HG03139 (cell line): Measurements from ENCODE around the gene HAO2.

ENCODE experiments used
- ATAC-seq: cut with Tn5 transposase; IDR thresholded peaks from one replicate; pipeline ENCODE4 v1.9.1; 2021; ENCODE audit not compliant: unreplicated experiment

Gene HAO2

DNA sequence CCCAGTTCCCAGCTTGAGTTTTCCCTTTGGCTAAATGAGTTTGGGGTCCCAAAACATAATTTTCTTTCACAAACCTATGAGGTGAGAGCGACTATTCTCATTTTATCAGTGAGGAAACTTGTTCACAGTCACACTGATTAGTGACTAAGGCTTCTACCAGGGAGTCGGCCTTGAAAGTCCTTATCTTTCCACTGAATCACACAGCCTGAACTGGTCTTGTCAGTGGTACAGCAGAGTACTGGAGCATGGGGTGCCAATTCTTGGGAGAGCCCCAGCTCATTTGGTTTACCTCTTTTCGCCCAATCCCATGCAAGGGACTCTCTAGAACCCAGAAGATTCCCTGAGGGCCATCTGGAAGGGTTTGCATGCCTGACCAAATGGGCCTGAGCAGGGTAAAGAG lies 63.3 kb downstream of the HAO2 start:
- no peak for ATAC-seq

DNA sequence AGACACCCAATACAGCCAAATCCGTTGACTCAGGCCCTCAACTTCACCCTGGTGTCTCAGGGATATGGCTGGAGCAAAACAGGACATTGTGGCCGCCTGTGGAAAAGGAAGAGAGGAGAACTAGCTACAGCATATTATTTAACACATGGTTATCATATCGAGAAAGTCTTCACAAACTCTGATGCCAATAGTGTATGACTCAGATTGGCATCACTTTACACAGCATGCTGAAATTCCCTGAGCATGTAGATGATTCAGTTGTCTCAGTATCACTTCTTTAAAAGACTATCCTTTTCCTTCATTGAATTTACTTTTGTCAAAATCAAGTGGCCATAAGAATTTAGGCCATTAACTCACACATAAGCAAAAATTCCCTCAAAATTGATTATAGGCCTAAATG lies 66.5 kb downstream of the HAO2 start:
- no peak for ATAC-seq

DNA sequence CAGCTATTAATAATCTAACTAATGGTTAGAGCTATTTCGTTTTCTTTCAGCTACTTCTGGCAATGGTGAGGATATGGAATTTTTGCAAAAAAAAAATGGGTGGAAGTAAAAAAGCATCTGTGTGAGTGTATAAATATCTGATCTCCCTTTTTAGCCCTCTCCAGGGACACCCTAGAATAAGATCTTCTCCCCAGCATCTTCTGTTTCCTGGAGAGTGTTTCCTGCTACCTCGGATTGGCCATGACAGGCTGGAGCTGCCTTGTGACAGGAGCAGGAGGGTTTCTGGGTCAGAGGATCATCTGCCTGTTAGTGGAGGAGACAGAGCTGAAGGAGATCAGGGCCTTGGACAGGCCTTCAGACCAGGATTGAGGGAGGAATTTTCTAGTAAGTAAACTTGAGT lies 70.2 kb downstream of the HAO2 start:
- no peak for ATAC-seq

DNA sequence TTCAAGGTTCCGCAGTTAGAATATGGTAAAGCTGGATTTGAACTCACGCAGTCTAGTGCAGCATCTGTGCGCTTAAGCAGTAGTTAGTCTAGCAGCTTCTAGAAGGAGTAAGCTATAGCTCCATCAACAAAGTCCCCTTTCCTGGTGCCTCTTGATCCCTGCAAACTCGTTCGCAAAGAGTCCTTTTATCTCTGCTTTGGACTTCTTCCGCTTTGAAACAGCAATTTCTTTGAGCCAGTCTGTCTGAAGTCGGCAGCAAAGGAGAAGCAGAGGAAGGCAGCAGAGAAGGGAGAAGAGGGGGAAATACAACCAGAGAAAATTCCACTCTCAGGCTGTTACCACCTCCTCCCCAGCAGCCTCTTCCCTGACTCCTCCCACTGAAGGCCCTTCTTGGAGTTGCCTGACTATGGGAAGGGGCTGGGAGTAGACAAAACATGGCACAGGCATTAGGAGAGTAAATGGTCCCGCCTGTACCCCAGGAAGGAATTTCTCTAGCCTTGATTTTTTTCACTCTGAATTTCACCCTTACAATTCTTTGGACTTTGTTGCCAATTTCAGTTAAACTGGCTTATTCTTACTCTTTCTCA lies 72.2 kb downstream of the HAO2 start:
- ATAC-seq: no peak

DNA sequence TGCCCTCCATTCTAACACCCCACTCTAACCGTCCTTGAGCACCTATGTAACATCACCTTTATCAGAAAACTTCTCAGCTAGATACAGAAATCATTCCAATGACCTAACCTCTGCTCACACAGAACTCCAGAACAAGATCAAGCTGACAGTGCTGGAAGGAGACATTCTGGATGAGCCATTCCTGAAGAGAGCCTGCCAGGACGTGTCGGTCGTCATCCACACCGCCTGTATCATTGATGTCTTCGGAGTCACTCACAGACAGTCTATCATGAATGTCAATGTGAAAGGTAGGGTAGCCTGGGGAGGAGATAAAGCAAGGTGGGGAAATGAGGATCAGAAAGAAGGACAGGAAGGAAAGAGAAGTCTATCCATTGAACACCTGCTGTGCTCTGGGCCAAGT lies 74.2 kb downstream of the HAO2 start:
- no peak for ATAC-seq
